ENCODE data around the gene APOL1.
"Not testable (repeated sequence)": the region's sequence is repeated elsewhere in the genome, so short reads cannot be mapped to it uniquely, and the experiment has no call there.

Gene APOL1

GRCh38 chr22:36289948-36290371 lies 37.0 kb downstream of the APOL1 start:
- not testable (repeated sequence) for H3K27me3 ChIP-seq (ENCODE audit: control insufficient read depth in 1 of 2, insufficient read depth in 2 of 2, low read length in 2 of 2); H3K27ac ChIP-seq (ENCODE audit: low read depth, low read length); H3K4me3 ChIP-seq (ENCODE audit: low read depth in 1 of 2, low read length in 2 of 2); H3K9ac ChIP-seq (ENCODE audit: low read length); H3K9me3 ChIP-seq (ENCODE audit: low read length)
- peaks cover 34% of the 10 kb centered on the region for H3K4me1 ChIP-seq (ENCODE audit: insufficient read depth, low read length)
- H3K36me3 ChIP-seq (ENCODE audit: insufficient read depth, low read length): peaks cover 82% of the 10 kb centered on the region

GRCh38 chr22:36290391-36291075 lies 37.6 kb downstream of the APOL1 start:
- H3K4me3 ChIP-seq (ENCODE audit: low read depth in 1 of 2, low read length in 2 of 2); H3K9me3 ChIP-seq (ENCODE audit: low read length); H3K27me3 ChIP-seq (ENCODE audit: control insufficient read depth in 1 of 2, insufficient read depth in 2 of 2, low read length in 2 of 2); H3K27ac ChIP-seq (ENCODE audit: low read depth, low read length); H3K9ac ChIP-seq (ENCODE audit: low read length): not testable (repeated sequence)
- Histone ChIP-seq H3K36me3 (ENCODE audit: insufficient read depth, low read length) (peaks cover 82% of the 10 kb centered on the region), H3K4me1 (ENCODE audit: insufficient read depth, low read length) (peaks cover 28% of the 10 kb centered on the region)

- Histone ChIP-seq H3K4me1 (ENCODE audit: insufficient read depth, low read length) (peaks cover 13% of the 10 kb centered on the region), H3K4me3 (ENCODE audit: low read depth in 1 of 2, low read length in 2 of 2) (no peak overlapping the region), H3K36me3 (ENCODE audit: insufficient read depth, low read length) (peaks cover 82% of the 10 kb centered on the region), H3K27ac (ENCODE audit: low read depth, low read length) (no peak overlapping the region), H3K9ac (ENCODE audit: low read length) (no peak overlapping the region), H3K27me3 (ENCODE audit: control insufficient read depth in 1 of 2, insufficient read depth in 2 of 2, low read length in 2 of 2) (no peaks in the 10 kb centered on the region), H3K9me3 (ENCODE audit: low read length) (no peaks in the 10 kb centered on the region)
Observed at GRCh38 chr22:36291831-36292740, 39.2 kb downstream of the APOL1 start.

GRCh38 chr22:36292823-36293530 lies 40.0 kb downstream of the APOL1 start:
- Histone ChIP-seq H3K27ac (ENCODE audit: low read depth, low read length) (no peak overlapping the region), H3K27me3 (ENCODE audit: control insufficient read depth in 1 of 2, insufficient read depth in 2 of 2, low read length in 2 of 2) (no peaks in the 10 kb centered on the region), H3K4me3 (ENCODE audit: low read depth in 1 of 2, low read length in 2 of 2) (no peak overlapping the region), H3K9me3 (ENCODE audit: low read length) (no peaks in the 10 kb centered on the region), H3K4me1 (ENCODE audit: insufficient read depth, low read length) (peaks cover 11% of the 10 kb centered on the region), H3K9ac (ENCODE audit: low read length) (no peak overlapping the region), H3K36me3 (ENCODE audit: insufficient read depth, low read length) (peaks cover 85% of the 10 kb centered on the region)

GRCh38 chr22:36293606-36294292 lies 40.8 kb downstream of the APOL1 start:
- no peaks in the 10 kb centered on the region for H3K27me3 ChIP-seq (ENCODE audit: control insufficient read depth in 1 of 2, insufficient read depth in 2 of 2, low read length in 2 of 2)
- H3K9me3 ChIP-seq (ENCODE audit: low read length): no peaks in the 10 kb centered on the region
- no peak overlapping the region for H3K9ac ChIP-seq (ENCODE audit: low read length)
- peaks cover 85% of the 10 kb centered on the region for H3K36me3 ChIP-seq (ENCODE audit: insufficient read depth, low read length)
- H3K4me1 ChIP-seq (ENCODE audit: insufficient read depth, low read length): peaks cover 11% of the 10 kb centered on the region
- no peak overlapping the region for H3K27ac ChIP-seq (ENCODE audit: low read depth, low read length)
- H3K4me3 ChIP-seq (ENCODE audit: low read depth in 1 of 2, low read length in 2 of 2): no peak overlapping the region

- no peak overlapping the region for H3K27ac ChIP-seq (ENCODE audit: low read depth, low read length)
Observed at GRCh38 chr22:36294293-36294620, 41.3 kb downstream of the APOL1 start.

GRCh38 chr22:36294801-36295200 lies 41.9 kb downstream of the APOL1 start:
- Histone ChIP-seq H3K27me3 (ENCODE audit: control insufficient read depth in 1 of 2, insufficient read depth in 2 of 2, low read length in 2 of 2) (no peaks in the 10 kb centered on the region), H3K9me3 (ENCODE audit: low read length) (no peaks in the 10 kb centered on the region), H3K4me3 (ENCODE audit: low read depth in 1 of 2, low read length in 2 of 2) (no peak overlapping the region), H3K4me1 (ENCODE audit: insufficient read depth, low read length) (peaks cover 2% of the 10 kb centered on the region), H3K36me3 (ENCODE audit: insufficient read depth, low read length) (peaks cover 85% of the 10 kb centered on the region), H3K27ac (ENCODE audit: low read depth, low read length) (no peak overlapping the region), H3K9ac (ENCODE audit: low read length) (no peak overlapping the region)

More at GRCh38 chr22:36294293-36294620, 41.3 kb downstream of the APOL1 start:
- no peak overlapping the region for H3K4me3 ChIP-seq (ENCODE audit: low read depth in 1 of 2, low read length in 2 of 2)
- no peak overlapping the region for H3K9ac ChIP-seq (ENCODE audit: low read length)
- H3K9me3 ChIP-seq (ENCODE audit: low read length): no peaks in the 10 kb centered on the region
- H3K4me1 ChIP-seq (ENCODE audit: insufficient read depth, low read length): peaks cover 7% of the 10 kb centered on the region
- H3K27me3 ChIP-seq (ENCODE audit: control insufficient read depth in 1 of 2, insufficient read depth in 2 of 2, low read length in 2 of 2): no peaks in the 10 kb centered on the region
- peaks cover 85% of the 10 kb centered on the region for H3K36me3 ChIP-seq (ENCODE audit: insufficient read depth, low read length)

- H3K27me3 ChIP-seq (ENCODE audit: control insufficient read depth in 1 of 2, insufficient read depth in 2 of 2, low read length in 2 of 2): no peaks in the 10 kb centered on the region
- H3K9ac ChIP-seq (ENCODE audit: low read length): no peak overlapping the region
- no peaks in the 10 kb centered on the region for H3K9me3 ChIP-seq (ENCODE audit: low read length)
- no peak overlapping the region for H3K4me3 ChIP-seq (ENCODE audit: low read depth in 1 of 2, low read length in 2 of 2)
- no peak overlapping the region for H3K27ac ChIP-seq (ENCODE audit: low read depth, low read length)
- no peaks in the 10 kb centered on the region for H3K4me1 ChIP-seq (ENCODE audit: insufficient read depth, low read length)
- peaks cover 86% of the 10 kb centered on the region for H3K36me3 ChIP-seq (ENCODE audit: insufficient read depth, low read length)
Observed at GRCh38 chr22:36295247-36295646, 42.3 kb downstream of the APOL1 start.

- peak overlapping the region; percentile 14 for H3K27ac ChIP-seq (ENCODE audit: low read depth, low read length)
- peaks cover 100% of the 10 kb centered on the region for H3K36me3 ChIP-seq (ENCODE audit: insufficient read depth, low read length)
- H3K27me3 ChIP-seq (ENCODE audit: control insufficient read depth in 1 of 2, insufficient read depth in 2 of 2, low read length in 2 of 2): no peaks in the 10 kb centered on the region
- H3K4me1 ChIP-seq (ENCODE audit: insufficient read depth, low read length): peaks cover 8% of the 10 kb centered on the region
- H3K4me3 ChIP-seq (ENCODE audit: low read depth in 1 of 2, low read length in 2 of 2): no peak overlapping the region
- no peak overlapping the region for H3K9ac ChIP-seq (ENCODE audit: low read length)
- H3K9me3 ChIP-seq (ENCODE audit: low read length): no peaks in the 10 kb centered on the region
Observed at GRCh38 chr22:36296690-36297089, 43.8 kb downstream of the APOL1 start.

- Histone ChIP-seq H3K27me3 (ENCODE audit: control insufficient read depth in 1 of 2, insufficient read depth in 2 of 2, low read length in 2 of 2) (no peaks in the 10 kb centered on the region), H3K36me3 (ENCODE audit: insufficient read depth, low read length) (peaks cover 100% of the 10 kb centered on the region), H3K27ac (ENCODE audit: low read depth, low read length) (peak overlapping the region; percentile 47), H3K9me3 (ENCODE audit: low read length) (no peaks in the 10 kb centered on the region), H3K9ac (ENCODE audit: low read length) (no peak overlapping the region), H3K4me1 (ENCODE audit: insufficient read depth, low read length) (peaks cover 17% of the 10 kb centered on the region), H3K4me3 (ENCODE audit: low read depth in 1 of 2, low read length in 2 of 2) (no peak overlapping the region)
Observed at GRCh38 chr22:36297568-36297967, 44.6 kb downstream of the APOL1 start.

GRCh38 chr22:36298118-36298517 lies 45.2 kb downstream of the APOL1 start:
- no peak overlapping the region for H3K4me3 ChIP-seq (ENCODE audit: low read depth in 1 of 2, low read length in 2 of 2)
- H3K27ac ChIP-seq (ENCODE audit: low read depth, low read length): peak overlapping the region; percentile 47
- H3K36me3 ChIP-seq (ENCODE audit: insufficient read depth, low read length): peaks cover 100% of the 10 kb centered on the region
- H3K4me1 ChIP-seq (ENCODE audit: insufficient read depth, low read length): peaks cover 22% of the 10 kb centered on the region
- H3K27me3 ChIP-seq (ENCODE audit: control insufficient read depth in 1 of 2, insufficient read depth in 2 of 2, low read length in 2 of 2): no peaks in the 10 kb centered on the region
- H3K9ac ChIP-seq (ENCODE audit: low read length): no peak overlapping the region
- no peaks in the 10 kb centered on the region for H3K9me3 ChIP-seq (ENCODE audit: low read length)

Data from muscle layer of colon (tissue), 2 donors.